ENCODE results near the gene CCPG1.
A peak's percentile ranks its signal among the peaks of the same experiment; 100 is the strongest.
"Not testable (repeated sequence)": the region's sequence is repeated elsewhere in the genome, so short reads cannot be mapped to it uniquely, and the experiment has no call there.

The CCPG1 gene, protein sequence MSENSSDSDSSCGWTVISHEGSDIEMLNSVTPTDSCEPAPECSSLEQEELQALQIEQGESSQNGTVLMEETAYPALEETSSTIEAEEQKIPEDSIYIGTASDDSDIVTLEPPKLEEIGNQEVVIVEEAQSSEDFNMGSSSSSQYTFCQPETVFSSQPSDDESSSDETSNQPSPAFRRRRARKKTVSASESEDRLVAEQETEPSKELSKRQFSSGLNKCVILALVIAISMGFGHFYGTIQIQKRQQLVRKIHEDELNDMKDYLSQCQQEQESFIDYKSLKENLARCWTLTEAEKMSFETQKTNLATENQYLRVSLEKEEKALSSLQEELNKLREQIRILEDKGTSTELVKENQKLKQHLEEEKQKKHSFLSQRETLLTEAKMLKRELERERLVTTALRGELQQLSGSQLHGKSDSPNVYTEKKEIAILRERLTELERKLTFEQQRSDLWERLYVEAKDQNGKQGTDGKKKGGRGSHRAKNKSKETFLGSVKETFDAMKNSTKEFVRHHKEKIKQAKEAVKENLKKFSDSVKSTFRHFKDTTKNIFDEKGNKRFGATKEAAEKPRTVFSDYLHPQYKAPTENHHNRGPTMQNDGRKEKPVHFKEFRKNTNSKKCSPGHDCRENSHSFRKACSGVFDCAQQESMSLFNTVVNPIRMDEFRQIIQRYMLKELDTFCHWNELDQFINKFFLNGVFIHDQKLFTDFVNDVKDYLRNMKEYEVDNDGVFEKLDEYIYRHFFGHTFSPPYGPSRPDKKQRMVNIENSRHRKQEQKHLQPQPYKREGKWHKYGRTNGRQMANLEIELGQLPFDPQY

GRCh38 chr15:55408012-55408928 is at the start of gene CCPG1, which contains the start of gene PIERCE2:
Gene CCPG1, minus strand, starts transcription at chr15:55408359. Its CDS starts 18,935 bp downstream, at chr15:55389424.
Gene PIERCE2, plus strand, starts transcription at chr15:55408495. Its CDS starts 274 bp downstream, at chr15:55408769.
- DNase-seq, result peak; percentile 95

DNA sequence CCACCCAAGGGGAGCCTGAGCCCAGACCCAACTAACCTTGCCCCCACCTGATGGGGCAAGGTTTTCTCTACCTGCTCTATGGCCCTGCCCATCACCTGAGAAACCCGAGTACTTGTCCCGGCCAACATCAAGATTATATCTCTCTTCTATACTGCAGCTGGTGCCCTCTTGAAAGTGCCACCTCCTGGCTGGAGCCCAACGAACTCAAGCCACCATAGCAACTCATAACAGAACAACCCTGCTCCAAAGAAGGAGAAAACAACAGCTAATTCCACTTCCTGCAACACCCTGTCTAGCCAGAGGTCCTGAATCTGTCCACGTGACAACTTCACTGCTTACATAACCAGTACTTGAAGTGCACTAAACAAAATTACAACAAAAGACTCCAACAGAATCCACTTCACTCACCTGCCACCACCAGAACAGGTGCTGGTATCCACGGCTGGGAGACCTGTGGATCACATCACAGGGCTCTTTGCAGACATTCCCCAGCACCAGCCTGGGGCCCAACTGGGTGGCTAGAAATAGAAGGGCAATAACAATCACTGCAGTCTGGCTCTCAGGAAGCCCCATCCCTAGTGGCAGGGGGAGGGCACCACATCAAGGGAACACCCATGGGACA is 49.4 kb upstream of the CCPG1 start:
- DNase-seq, result no peak

DNA sequence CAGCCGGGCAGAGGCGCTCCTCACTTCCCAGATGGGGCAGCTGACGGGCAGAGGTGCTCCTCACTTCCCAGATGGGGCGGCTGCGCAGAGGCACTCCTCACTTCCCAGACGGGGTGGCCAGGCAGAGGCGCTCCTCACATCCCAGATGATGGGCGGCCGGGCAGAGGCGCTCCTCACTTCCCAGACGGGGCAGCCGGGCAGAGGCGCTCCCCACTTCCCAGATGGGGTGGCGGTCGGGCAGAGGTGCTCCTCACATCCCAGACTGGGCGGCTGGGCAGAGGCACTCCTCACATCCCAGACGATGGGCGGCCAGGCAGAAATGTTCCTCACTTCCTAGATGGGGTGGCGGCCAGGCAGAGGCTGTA is 38.9 kb upstream of the CCPG1 start:
- DNase-seq, result not testable (repeated sequence)

DNA sequence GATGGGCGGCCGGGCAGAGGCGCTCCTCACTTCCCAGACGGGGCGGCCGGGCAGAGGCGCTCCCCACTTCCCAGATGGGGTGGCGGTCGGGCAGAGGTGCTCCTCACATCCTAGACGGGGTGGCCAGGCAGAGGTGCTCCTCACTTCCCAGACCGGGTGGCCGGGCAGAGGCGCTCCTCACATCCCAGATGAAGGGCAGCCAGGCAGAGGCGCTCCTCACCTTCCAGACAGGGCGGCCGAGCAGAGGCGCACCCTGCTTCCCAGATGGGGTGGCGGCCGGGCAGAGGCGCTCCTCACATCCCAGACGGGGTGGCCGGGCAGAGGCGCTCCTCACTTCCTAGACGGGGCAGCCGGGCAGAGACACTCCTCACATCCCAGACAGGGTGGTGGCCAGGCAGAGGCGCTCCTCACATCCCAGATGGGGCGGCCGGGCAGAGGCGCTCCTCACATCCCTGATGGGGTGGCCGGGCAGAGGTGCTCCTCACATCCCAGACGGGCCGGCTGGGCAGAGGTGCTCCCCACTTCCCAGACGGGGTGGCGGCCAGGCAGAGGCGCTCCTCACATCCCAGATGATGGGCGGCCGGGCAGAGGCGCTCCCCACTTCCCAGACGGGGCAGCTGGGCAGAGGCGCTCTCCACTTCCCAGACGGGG is 38.3 kb upstream of the CCPG1 start:
- not testable (repeated sequence) for DNase-seq

DNA sequence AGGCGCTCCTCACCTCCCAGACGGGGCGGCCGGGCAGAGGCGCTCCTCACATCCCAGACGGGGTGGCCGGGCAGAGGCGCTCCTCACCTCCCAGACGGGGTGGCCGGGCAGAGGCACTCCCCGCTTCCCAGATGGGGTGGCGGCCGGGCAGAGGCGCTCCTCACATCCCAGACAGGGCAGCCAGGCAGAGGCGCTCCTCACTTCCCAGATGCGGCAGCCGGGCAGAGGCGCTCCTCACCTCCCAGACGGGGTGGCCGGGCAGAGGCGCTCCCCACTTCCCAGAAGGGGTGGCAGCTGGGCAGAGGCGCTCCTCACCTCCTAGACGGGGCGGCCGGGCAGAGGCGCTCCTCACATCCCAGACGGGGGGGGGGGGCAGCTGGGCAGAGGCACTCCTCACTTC is 37.8 kb upstream of the CCPG1 start:
- DNase-seq, result not testable (repeated sequence)

DNA sequence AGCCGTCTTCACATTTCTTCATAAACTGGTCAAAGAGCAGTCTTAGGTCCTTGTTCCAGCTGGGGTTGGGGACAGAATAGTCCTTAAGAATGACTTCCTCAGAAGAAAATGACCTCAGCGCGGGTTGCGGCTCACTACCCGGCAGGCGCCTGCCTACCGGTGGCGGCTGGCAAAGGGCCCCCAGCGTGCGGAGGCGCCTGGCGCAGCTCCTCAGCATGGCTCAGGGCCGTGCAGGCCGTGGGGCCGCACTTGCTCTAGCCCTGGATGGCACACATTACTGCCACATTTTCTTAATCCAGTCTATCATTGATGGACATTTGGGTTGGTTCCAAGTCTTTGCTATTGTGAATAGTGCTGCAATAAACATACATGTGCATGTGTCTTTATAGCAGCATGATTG is 35.0 kb upstream of the CCPG1 start:
- DNase-seq, result not testable (repeated sequence)

DNA sequence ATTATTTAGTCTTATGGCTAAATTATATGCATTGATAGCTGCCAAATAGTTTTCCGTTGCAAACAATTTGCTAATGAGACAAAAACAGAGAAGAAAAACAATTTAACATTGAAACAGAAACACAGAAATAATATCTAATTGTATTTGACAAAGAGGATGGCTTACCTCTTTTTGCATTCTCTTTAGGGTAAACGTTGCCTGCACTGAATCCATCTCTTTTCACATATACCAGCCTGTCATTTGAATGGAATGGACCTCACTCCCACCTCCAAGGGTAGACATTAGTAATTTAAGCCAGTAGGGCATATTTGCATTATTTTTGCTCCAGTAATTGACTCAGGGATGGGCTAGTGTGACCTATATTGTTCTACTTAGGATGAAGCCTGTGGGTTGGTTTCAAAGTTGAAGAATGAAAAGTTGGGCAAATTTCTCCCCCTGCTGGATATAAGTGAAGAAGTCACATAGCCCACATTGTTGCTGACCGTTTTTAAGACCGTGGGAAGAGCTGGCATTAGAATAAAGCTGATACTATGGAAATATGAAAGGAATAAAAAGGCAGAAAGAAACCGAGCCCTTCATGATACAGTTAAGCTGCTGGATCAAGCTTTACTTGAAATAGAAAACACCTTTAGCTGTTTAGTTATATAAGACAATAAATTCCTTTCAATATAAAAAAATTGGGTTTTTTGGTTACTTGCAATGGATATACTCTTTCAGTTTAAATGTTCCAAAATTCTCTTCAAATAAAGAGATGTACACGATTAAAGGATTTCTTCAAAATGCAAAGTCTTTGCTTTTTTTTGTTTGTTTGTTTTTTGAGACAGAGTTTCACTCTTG is 27.0 kb upstream of the CCPG1 start:
- no peak for DNase-seq

DNA sequence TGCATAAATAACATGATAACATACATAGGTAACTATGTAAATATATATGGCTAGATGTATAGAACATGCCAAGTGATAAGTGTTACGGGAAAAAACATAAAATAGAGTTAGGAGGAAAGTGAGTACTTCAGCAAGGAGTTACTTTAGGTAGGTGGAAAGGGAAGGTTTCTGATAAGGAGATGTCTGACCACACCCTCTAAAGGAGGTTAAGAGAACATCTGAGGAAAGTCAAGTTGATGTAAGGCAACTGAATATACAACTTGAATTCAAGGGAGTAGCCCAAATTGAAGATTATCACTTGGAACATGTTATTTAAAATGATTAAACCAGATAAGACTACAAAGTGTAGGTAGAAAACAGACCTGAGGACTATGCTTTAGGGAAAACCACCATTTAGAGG is 13.9 kb upstream of the CCPG1 start:
- no peak for DNase-seq

DNA sequence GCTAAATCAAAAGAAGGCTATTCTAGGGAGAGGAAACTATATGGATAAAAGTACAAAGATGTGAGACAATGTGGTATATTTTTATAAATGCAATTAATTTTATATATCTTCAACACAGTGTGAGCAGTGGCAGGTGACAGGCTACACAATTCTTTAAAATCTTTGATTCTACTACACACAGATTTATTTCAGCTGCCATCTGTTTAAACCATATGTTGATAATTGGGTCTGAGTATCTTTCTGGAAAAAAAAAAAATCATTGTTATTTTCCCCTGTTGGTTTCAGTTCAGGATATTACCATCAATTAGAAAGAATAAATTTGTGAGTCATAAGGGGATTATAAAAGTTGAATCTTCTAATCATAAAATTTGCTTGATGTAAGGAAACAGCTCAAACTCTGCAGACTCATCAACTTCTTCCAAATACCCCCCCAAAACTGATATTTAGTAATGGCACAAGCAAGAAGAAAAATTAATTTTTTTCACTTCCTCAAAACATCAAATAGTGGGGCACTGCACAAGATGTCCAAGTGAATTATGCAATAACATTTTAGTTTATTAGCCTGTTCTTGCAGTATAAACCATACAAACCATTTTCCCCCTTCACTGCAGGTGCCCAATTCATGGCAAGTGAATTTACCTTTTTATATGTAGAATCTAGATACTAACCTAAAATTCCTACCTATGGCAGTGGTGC is 12.2 kb upstream of the CCPG1 start:
- DNase-seq, result no peak

GRCh38 chr15:55417678-55418077 is 9.5 kb upstream of the CCPG1 start:
- DNase-seq, result not testable (repeated sequence)

DNA sequence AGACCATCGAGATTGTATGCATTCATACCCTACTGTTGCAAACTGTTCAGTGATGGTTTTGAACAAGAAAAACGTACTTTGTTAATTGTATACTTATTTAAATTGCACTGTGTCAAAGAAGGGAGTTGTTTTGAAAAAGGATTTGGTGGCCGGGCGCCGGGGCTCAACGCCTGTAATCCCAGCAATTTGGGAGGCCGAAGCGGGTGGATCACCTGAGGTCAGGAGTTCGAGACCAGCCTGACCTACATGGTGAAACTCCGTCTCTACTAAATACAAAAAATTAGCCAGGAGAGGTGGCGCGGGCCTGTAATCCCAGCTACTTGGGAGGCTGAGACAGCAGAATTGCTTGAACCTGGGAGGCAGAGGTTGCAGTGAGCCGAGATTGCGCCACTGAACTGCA is 817 bp upstream of the CCPG1 start:
- not testable (repeated sequence) for DNase-seq

DNA sequence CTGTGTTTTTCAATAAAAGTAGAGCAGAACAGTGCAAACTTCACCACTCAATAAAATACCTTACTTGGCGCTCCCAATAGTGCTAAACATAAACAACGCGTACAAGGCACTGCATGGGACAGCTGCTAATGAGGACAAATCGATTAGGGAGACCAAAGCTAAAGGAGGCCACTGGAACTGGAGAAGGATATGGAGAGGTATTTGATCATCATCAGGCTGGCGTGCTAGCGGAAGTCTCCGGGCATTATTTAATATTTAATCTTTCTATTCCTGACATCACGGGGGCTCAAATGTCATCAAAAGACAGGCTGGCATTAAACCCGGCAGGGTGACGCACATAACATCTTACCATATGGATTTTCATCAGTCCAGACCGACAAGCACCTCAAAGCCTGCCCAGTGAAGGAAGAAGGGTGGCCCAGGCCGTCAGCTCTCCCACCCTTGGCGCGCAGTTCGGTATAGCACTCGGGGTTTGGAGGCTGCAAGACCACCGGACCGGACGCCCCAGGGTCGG is 604 bp downstream of the CCPG1 start:
- no peak for DNase-seq

GRCh38 chr15:55403531-55403930 is 4.6 kb downstream of the CCPG1 start:
- no peak for DNase-seq

GRCh38 chr15:55402707-55403106 is 5.5 kb downstream of the CCPG1 start:
- DNase-seq, result no peak

GRCh38 chr15:55401786-55402246 is 6.3 kb downstream of the CCPG1 start:
- no peak for DNase-seq

DNA sequence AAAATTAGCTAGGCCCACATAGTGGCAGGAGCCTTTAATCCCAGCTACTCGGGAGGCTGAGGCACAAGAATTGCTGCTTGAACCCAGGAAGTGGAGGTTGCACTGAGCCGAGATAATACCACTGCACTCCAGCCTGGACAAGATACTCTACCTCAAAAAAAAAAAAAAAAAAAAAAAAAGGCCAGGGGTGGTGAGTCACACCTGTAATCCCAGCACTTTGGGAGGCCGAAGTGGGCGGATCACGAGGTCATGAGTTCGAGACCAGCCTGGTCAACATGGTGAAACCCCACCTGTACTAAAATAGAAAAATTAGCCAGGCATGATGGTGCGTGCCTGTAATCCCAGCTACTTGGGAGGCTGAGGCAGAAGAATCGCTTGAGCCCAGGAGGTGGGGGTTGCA is 8.1 kb downstream of the CCPG1 start:
- DNase-seq, result not testable (repeated sequence)

DNA sequence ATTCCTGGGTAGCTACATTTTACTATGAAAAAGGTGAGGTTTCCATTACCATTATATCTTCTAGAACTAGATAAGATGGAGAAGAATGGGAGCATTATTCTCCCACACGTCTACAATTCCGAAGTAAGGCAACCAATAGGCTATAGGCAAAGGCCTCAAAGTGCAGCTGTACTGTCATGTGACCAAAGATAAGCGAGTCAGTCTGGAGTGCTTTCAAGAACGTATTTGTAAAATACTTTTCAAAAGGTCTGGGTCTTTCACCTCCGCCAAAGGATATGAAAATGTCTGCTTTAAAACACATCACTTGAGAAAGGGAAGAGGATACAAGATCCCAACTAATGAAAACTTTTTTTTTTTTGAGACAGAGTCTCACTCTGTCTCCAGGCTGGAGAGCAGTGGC is 9.9 kb downstream of the CCPG1 start:
- no peak for DNase-seq

GRCh38 chr15:55394694-55395093 is 13.5 kb downstream of the CCPG1 start:
- no peak for DNase-seq

- no peak for DNase-seq
Observed at GRCh38 chr15:55389264-55389607, 18.9 kb downstream of the CCPG1 start.

- DNase-seq, result no peak
Observed at GRCh38 chr15:55387027-55387426, 21.1 kb downstream of the CCPG1 start.
